Spleen (tissue), 13 donors: ENCODE results near the gene ZNF76. TPM values are rescaled to one million over a fixed set of nuclear protein-coding genes. Genes with fewer than 3 reads are reported as not detected.
A peak's percentile ranks its signal among the peaks of the same experiment; 100 is the strongest.

Source experiments
- DNase-seq: peaks from one replicate; pipeline ENCODE4 v3.0.0-alpha.2; 2020
- H3K27ac ChIP-seq, 8 donors: fragments of 200-600 bp; sonication (generic) in 7 of 8; 1 replicate in 4 of 8; 2 replicates in 4 of 8; pipeline versions ENCODE4 v1.5.0 to v1.8.0; 2016 to 2021; ENCODE audit warnings: inconsistent platforms in 4 of 8, mild to moderate bottlenecking in 4 of 8, moderate library complexity in 1 of 8
- H3K27me3 ChIP-seq, 7 donors: fragments of 200-600 bp; sonication (generic) in 6 of 7; replicated peaks in 1 of 7; 1 replicate in 4 of 7; 2 replicates in 3 of 7; pipeline versions ENCODE4 v1.5.0 to v1.8.0; 2016 to 2021; ENCODE audit warnings: inconsistent platforms in 3 of 7, mild to moderate bottlenecking in 1 of 7
- H3K36me3 ChIP-seq, 6 donors: fragments of 200-600 bp; sonication (generic) in 5 of 6; 1 replicate in 4 of 6; 2 replicates in 2 of 6; pipeline versions ENCODE4 v1.5.0 to v1.8.0; 2016 to 2021; ENCODE audit warnings: inconsistent platforms in 2 of 6
- H3K4me1 ChIP-seq, 6 donors: fragments of 200-600 bp; sonication (generic) in 5 of 6; 1 replicate in 3 of 6; 2 replicates in 3 of 6; pipeline versions ENCODE4 v1.5.0 to v1.8.0; 2016 to 2021; ENCODE audit warnings: inconsistent platforms in 3 of 6
- H3K4me3 ChIP-seq, 8 donors: fragments of 200-600 bp; sonication (generic) in 7 of 8; 1 replicate in 4 of 8; 2 replicates in 4 of 8; pipeline versions ENCODE4 v1.5.0 to v1.8.0; 2016 to 2021; ENCODE audit warnings: inconsistent platforms in 4 of 8, mild to moderate bottlenecking in 4 of 8, moderate library complexity in 2 of 8
- H3K9me3 ChIP-seq, 8 donors: fragments of 200-600 bp; sonication (generic) in 7 of 8; 1 replicate in 4 of 8; 2 replicates in 4 of 8; pipeline versions ENCODE4 v1.5.0 to v1.8.0; 2016 to 2021; ENCODE audit warnings: inconsistent platforms in 4 of 8
- POLR2A ChIP-seq, 3 donors: fragments of 450-650 bp; IDR thresholded peaks; one replicate each; pipeline ENCODE4 v1.5.1; 2017; ENCODE audit warnings: antibody characterized with exemption in 3 of 3, mild to moderate bottlenecking in 1 of 3
- POLR2AphosphoS5 ChIP-seq, 3 donors: sonication (generic); formaldehyde crosslinking; IDR thresholded peaks; one replicate each; pipeline ENCODE4 v1.5.1; 2017; ENCODE audit warnings: antibody characterized with exemption in 3 of 3
- WGBS, 5 donors: extraction: QIAGEN DNeasy Blood & Tissue Kit in 3 of 5; methylation state at CpG; one replicate each; pipeline versions ENCODE4 v1.1.5 to v1.1.7; 2013 to 2018; 5-methylcytosine and 5-hydroxymethylcytosine counted together
- intact Hi-C: fragments of 100-400 bp; cut with DNase I; formaldehyde crosslinking; loops from one replicate; pipeline ENCODE4 v1.15.0; 2023; ENCODE audit warnings: low total_unique reads
- long read RNA-seq, 2 donors: transcript quantifications; one replicate each; lab custom pipeline, GENCODE V29; 2026
- polyA plus RNA-seq, 3 donors: library from polyadenylated mRNA; stranded (reverse); fragments of 200-250 nt; gene quantifications; one replicate each; pipeline ENCODE4 v1.2.1, GENCODE V29; 2013
- total RNA-seq, 7 donors: library from RNA; depleted of rRNA in 3 of 7; stranded (reverse); fragments of >200 nt in 3 of 7; fragmentation: NEBNext Ultra II Directional in 4 of 7; extraction: Animal tissue kit (Norgen Biotek cat#: 25700) in 4 of 7; gene quantifications; one replicate each; pipeline versions ENCODE4 v1.1.0 to v1.2.1, GENCODE V29; 2016 to 2021
- TF ChIP-seq, protein P1 (sequence below), 11 experiments: fragments of 200-600 bp in 7 of 11; fragments of 450-650 bp in 4 of 11; sonication (generic) in 4 of 11; IDR thresholded peaks in 8 of 11; conservative IDR thresholded peaks in 3 of 11; 1 replicate in 7 of 11; 2 replicates in 4 of 11; pipeline versions ENCODE4 v1.4.0 to v1.8.0; 2016 to 2021; ENCODE audit warnings: antibody characterized with exemption in 11 of 11, inconsistent platforms in 4 of 11, mild to moderate bottlenecking in 1 of 11
- donor health status: healthy with polysubstance abuse.
- donor health status: DM: no; HTN: no; CAD: no; lungs with moderate emphysema.
- donor health status: DM: no; HTN: no; CAD: no.
- donor health status: Bipolar disorder and iron deficiency.
- donor health status: healthy.
- donor health status: DM: no; HTN: no; CAD: no.
- donor health status: DM: yes; HTN: yes; CAD: no.

ZNF76 gene
- total RNA-seq (10 to 100 TPM; 51.6 to 80.0 (median 60.9) TPM), polyA plus RNA-seq (10 to 100 TPM; 25.6 to 54.9 (median 40.9) TPM)
- long read RNA-seq, donor 1, result 0 reads
- long read RNA-seq, donor 2, partial matches to known transcripts, result 0 of 1 reads
- long read RNA-seq, donor 2, other reads (novel, unspliced or antisense), result 0 of 1 reads

DNA sequence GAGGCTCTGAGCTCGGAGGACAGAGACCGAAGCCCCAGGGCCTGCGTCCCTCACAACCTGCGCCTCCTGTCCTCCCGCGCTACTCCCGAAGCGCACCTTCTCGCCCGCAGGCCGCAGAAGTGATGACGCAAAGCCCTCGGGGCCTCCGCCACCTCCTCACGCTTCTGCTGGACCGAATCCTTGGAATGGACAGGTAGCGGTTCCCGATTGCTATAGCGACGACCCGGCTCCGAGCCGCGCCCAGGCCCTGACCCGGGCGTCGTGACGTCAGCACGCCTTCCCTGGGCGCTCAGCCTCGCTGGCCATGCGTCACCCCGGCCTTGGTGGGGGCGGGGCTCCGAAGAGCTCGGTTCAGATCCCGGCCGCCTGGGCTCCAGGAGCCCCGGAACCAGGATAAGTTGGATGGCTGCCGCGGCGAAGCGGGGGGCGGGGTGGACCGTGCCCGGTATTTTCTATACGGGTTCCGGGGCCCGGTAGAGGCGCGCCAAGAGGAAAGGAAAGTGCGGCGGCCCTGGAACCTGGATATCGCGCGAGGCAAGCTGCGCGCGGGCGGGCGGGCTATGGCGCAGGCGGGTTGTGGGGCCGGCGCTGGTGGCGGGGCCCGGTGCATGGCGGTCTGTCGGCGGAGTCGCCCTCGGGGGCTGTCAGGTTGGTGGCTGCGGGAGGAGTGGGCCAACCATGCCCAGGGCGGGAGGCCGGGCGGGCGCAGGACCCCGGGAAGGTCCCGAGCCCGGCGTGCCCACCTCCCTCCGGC lies at the start of gene ZNF76:
Gene ZNF76, plus strand, starts transcription at position 542 of the 754 bp plus-strand sequence. CDS start 21,417 bp downstream, outside the sequence.
- peaks cover 18 to 75% (median 40%) of the 10 kb centered on the region in 6 donors for H3K4me1 ChIP-seq
- TF ChIP-seq POLR2A (IDR thresholded peaks at IDR 0.05), result peak in 1 of 3 donors; percentile 88
- TF ChIP-seq POLR2AphosphoS5 (IDR thresholded peaks at IDR 0.05), result peak; percentile 91 to 96 (median 91)
- TF ChIP-seq, protein P1, sequence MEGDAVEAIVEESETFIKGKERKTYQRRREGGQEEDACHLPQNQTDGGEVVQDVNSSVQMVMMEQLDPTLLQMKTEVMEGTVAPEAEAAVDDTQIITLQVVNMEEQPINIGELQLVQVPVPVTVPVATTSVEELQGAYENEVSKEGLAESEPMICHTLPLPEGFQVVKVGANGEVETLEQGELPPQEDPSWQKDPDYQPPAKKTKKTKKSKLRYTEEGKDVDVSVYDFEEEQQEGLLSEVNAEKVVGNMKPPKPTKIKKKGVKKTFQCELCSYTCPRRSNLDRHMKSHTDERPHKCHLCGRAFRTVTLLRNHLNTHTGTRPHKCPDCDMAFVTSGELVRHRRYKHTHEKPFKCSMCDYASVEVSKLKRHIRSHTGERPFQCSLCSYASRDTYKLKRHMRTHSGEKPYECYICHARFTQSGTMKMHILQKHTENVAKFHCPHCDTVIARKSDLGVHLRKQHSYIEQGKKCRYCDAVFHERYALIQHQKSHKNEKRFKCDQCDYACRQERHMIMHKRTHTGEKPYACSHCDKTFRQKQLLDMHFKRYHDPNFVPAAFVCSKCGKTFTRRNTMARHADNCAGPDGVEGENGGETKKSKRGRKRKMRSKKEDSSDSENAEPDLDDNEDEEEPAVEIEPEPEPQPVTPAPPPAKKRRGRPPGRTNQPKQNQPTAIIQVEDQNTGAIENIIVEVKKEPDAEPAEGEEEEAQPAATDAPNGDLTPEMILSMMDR (IDR thresholded peaks at IDR 0.05 in 8 of 11, conservative IDR thresholded peaks at IDR 0.05 in 3 of 11), result peak in 3 of 11 experiments; percentile 12 to 14 (median 13)
- H3K4me3 ChIP-seq, result peak within 1 kb of the TSS; percentile 64 to 98 (median 90)
- intact Hi-C loops, result no loop called here
- peak within 1 kb of the TSS; percentile 92 to 98 (median 95) for H3K27ac ChIP-seq
- 0 to 3% (median 0%) methylated on average over 13 to 82 of the region's 82 CpGs for WGBS, 5 donors
- no peaks in the 10 kb centered on the region for H3K27me3 ChIP-seq
- peak; percentile 98 for DNase-seq
- H3K36me3 ChIP-seq, result no peaks in the 10 kb centered on the region
- H3K9me3 ChIP-seq, result no peaks in the 10 kb centered on the region

GRCh38 chr6:35213298-35213791 lies 46.2 kb upstream of the ZNF76 start:
- H3K27ac ChIP-seq, result no peak overlapping the region
- H3K4me3 ChIP-seq, result peak overlapping the region in 7 of 8 donors; percentile 40 to 75 (median 51)
- WGBS, 5 donors, result 16 to 25% (median 20%) methylated on average over 47 to 51 of the region's 51 CpGs
- TF ChIP-seq POLR2AphosphoS5 (IDR thresholded peaks at IDR 0.05), result no peak
- no peak for TF ChIP-seq POLR2A (IDR thresholded peaks at IDR 0.05)
- TF ChIP-seq, protein P1 (IDR thresholded peaks at IDR 0.05 in 8 of 11, conservative IDR thresholded peaks at IDR 0.05 in 3 of 11), result no peak
- intact Hi-C loops, result no loop called here
- H3K4me1 ChIP-seq, result peaks cover 0 to 24% (median 19%) of the 10 kb centered on the region in 6 donors
- DNase-seq, result no peak
- H3K27me3 ChIP-seq, result peaks cover 3 to 95% (median 49%) of the 10 kb centered on the region in 7 donors
- no peaks in the 10 kb centered on the region for H3K9me3 ChIP-seq
- H3K36me3 ChIP-seq, result no peaks in the 10 kb centered on the region

DNA sequence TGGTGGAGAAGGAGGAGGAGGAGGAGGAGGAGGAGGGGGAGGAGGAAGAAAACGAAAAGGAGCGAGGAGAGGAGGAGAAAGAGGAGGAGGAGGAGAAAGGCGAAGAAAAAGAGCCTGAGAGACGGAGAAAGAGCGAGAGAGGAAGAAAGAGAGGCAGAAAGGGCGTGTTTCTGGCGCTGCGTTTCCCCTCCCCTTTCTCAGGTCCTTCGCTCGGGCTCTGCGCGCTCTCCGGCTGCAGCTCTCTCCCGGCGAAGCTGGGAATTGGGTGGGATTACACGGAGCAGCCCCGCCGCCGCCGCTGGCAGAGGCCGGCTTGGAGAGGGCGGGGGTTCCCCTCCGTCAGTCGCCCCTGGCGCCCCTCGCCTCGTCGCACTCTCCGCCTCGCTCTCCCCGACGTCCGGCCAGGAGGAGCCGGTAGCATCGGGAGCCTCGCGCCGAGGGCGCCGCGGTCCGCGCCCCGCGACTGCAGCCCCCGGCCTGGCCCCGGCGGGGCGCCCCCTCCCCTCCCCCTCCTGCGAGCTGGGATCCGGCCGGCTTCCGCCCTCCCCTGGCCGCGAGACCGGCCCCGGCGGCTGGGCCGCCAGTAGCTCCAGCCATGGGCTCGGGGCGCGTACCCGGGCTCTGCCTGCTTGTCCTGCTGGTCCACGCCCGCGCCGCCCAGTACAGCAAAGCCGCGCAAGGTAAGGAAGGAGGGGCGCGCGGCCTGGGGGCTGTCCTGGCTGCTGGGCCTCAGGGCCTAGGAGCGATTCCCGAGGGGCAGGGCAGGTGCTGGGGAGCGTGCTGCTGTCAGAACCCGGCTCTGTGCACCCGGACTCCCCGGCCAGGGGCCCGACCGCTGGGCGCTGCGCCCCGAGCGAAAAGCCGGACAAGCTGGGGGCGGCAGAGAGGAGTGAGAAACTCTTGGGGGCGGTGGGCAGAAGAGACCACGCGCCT lies 45.4 kb upstream of the ZNF76 start, which contains the start of gene SCUBE3:
Gene SCUBE3, plus strand, starts transcription at position 133 of the 933 bp plus-strand sequence. Its CDS starts 463 bp downstream, at position 596.
- 1 to 3% (median 2%) methylated on average over 24 to 89 of the region's 89 CpGs for WGBS, 5 donors
- Histone ChIP-seq H3K36me3 (no peaks in the 10 kb centered on the region), H3K4me3 (peak within 1 kb of the TSS; percentile 34 to 75 (median 50)), H3K27me3 (peaks cover 3 to 91% (median 49%) of the 10 kb centered on the region in 7 donors), H3K4me1 (peaks cover 0 to 24% (median 19%) of the 10 kb centered on the region in 6 donors), H3K9me3 (no peaks in the 10 kb centered on the region), H3K27ac (no peak within 1 kb of the TSS)
- DNase-seq, result no peak
- intact Hi-C loops, result no loop called here
- no peak for TF ChIP-seq POLR2A (IDR thresholded peaks at IDR 0.05)
- no peak for TF ChIP-seq POLR2AphosphoS5 (IDR thresholded peaks at IDR 0.05)
- TF ChIP-seq, protein P1 (IDR thresholded peaks at IDR 0.05 in 8 of 11, conservative IDR thresholded peaks at IDR 0.05 in 3 of 11), result no peak
